ENCODE results near the gene ACP2.

Gene ACP2

GRCh38 chr11:47268448-47269001 lies 19.9 kb upstream of the ACP2 start:
- no peak for DNase-seq

DNA sequence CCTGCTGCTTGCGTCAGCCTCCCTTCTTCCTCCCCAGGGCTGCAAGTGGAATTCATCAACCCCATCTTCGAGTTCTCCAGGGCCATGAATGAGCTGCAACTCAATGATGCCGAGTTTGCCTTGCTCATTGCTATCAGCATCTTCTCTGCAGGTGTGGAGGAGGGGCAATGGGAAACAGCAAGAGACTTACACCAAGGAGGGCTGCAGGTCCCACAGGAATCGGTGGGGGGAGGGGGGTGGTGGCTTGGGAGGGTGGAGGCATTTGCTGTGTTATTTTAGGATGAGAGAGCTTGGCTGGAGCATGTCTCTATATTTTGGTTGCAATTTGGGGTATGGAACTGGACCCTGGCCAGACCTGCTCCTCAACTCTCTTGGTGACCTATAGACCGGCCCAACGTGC lies 19.3 kb upstream of the ACP2 start:
- DNase-seq: no peak

GRCh38 chr11:47264521-47264920 lies 15.9 kb upstream of the ACP2 start:
- DNase-seq: no peak

GRCh38 chr11:47264119-47264518 lies 15.5 kb upstream of the ACP2 start:
- no peak for DNase-seq

DNA sequence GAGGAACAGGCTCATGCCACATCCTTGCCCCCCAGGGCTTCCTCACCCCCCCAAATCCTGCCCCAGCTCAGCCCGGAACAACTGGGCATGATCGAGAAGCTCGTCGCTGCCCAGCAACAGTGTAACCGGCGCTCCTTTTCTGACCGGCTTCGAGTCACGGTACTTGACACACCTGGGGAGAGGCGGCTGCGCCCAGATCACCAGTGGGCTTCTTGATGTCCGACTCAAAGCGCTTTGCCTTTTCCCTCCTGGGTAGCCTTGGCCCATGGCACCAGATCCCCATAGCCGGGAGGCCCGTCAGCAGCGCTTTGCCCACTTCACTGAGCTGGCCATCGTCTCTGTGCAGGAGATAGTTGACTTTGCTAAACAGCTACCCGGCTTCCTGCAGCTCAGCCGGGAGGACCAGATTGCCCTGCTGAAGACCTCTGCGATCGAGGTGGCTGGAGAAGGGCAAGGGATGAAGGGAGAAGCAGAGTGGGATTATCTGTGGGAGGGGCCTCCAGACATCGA lies 12.7 kb upstream of the ACP2 start:
- DNase-seq: no peak

- no peak for DNase-seq
Measured at GRCh38 chr11:47260366-47260765, 11.8 kb upstream of the ACP2 start.

- no peak for DNase-seq
Measured at GRCh38 chr11:47259232-47259977, 10.8 kb upstream of the ACP2 start.

DNA sequence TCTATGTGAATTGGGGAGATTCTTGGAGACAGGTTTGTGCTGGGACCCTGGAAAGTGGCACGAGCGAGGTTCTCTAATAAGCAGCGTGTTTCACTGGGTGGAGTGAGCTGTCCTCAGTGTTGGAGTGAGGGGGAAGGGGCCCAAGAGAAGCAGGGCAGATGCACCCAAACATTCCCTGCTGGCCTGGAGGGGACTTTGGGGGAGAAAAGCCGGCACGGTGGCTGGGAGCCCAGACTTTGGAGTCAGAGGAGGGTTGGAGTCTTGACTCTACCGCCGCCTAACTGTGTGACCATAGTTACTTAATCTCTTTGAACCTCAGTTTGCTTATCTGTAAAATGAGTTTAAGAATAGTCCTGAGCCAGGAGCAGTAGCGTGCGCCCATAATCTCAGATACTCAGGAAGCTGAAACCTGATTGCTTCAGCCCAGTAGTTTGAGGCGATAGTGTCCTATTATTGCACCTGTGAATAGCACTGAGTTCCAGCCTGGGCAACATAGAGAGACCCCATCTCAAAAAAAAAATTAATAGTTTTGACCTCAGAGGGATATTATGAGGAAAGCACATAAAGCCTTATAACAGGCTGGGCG lies 9.8 kb upstream of the ACP2 start:
- no peak for DNase-seq

GRCh38 chr11:47257517-47258316 lies 9.1 kb upstream of the ACP2 start, which contains the start of gene NR1H3:
NR1H3 (plus strand) TSS chr11:47257996; CDS start chr11:47259217, 1,221 bp downstream.
- peak; percentile 87 for DNase-seq

- DNase-seq: no peak
Measured at GRCh38 chr11:47257177-47257516, 8.5 kb upstream of the ACP2 start.

GRCh38 chr11:47256374-47256773 lies 7.8 kb upstream of the ACP2 start:
- no peak for DNase-seq

GRCh38 chr11:47254386-47254785 lies 5.8 kb upstream of the ACP2 start:
- DNase-seq: no peak

DNA sequence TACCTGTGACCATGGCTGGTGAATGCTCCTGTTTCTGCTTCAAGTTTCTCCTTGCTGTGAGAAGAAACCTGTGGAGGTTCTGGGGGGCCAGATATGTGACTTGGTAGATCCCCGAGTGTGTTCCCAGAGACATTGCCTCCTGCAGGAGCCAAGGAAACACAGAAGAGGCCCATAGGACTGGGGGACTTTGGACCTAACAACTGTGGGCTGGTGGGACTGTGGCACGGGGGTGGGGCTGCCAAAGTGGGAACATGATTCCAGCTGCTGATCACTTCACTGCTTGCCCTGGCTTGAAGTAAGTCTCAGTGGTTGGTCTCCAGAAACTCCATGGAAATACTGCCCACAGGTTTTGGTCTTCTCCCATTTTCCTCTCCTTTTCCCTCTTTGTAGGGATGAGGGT lies 5.0 kb upstream of the ACP2 start:
- no peak for DNase-seq

- DNase-seq: no peak
Measured at GRCh38 chr11:47251751-47252150, 3.1 kb upstream of the ACP2 start.

DNA sequence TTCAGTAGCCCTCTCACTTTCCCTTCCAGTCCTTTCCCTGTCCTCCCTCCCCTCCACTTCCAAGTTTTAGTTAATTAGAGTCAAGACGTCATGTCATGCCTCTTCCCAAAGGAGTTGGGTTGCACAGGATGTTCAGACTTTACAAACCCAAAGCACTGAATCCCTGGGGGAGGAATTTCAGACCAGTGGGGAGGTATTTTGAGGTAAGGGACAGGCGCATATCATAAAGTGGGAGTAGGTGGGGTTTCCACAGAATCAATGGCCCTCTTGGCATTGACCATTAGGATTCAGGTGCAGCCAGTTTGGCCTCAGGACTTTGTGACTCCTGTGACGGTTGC lies 733 bp upstream of the ACP2 start:
- DNase-seq: no peak

- no peak for DNase-seq
Measured at GRCh38 chr11:47248304-47248663, 330 bp downstream of the ACP2 start.

DNA sequence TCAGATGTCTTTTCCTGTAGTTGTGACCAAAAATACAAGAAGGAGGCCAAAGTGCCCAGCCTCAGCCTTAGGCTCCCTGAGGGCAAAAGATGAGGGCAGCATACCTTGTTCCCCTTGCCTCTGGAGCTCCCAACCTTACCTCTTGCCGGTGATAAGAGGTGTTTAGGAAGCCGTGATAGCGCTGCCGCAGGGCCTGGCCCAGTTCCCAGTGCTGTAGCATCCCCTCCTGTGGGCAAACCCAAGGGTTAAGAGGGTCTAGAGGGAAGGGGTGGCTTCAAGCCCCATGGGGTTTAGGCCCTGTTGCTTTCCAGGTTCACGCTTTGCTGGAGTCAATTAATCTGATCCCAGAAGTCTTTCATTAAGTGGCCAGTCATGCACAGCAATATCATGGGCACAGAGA lies 1.1 kb downstream of the ACP2 start:
- no peak for DNase-seq

- no peak for DNase-seq
Measured at GRCh38 chr11:47245611-47246357, 2.8 kb downstream of the ACP2 start.

DNA sequence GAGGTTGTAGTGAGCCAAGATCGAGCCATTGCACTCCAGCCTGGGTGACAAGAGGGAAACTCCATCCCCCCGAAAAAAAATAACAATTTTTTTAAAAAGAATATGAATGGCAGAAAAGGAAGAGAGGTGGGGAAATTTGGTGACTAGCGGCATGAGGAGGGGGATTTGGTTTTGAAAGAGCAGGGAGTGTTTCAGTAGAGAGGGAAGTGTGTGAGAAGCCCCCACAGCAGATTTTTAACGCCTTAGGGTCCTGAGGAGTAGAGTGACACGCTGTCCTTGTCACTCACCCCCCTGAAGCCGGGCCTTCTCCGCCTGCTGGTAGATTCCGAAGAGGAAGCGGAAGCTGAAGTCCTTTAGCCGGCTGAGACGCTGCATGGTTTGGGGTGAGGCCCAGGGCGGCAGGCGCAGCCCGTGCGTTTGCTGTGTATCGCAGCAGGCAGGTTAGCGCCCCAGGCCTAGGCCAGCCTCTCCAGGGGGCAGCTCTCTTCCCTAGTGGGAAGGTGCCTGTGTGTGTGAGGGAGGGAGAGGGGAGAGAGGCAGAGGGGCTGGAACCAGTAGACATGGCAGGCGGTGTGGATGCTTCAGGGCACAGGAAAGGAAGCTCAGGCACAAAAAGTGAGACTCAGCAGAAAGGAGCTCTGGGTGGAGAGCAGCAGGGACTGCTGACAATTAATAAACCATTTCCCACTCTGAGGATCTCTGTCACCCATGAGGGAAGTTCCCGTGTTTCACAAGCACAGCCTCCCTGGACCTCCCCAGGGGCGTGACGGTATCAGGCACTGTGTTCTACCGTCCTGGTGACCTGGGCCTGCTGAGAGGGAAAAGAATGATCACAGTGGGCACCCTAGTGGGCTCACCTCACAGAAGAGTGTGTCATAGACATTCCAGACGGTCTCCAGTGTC lies 3.9 kb downstream of the ACP2 start:
- DNase-seq: no peak

- no peak for DNase-seq
Measured at GRCh38 chr11:47243454-47243853, 5.2 kb downstream of the ACP2 start.

DNA sequence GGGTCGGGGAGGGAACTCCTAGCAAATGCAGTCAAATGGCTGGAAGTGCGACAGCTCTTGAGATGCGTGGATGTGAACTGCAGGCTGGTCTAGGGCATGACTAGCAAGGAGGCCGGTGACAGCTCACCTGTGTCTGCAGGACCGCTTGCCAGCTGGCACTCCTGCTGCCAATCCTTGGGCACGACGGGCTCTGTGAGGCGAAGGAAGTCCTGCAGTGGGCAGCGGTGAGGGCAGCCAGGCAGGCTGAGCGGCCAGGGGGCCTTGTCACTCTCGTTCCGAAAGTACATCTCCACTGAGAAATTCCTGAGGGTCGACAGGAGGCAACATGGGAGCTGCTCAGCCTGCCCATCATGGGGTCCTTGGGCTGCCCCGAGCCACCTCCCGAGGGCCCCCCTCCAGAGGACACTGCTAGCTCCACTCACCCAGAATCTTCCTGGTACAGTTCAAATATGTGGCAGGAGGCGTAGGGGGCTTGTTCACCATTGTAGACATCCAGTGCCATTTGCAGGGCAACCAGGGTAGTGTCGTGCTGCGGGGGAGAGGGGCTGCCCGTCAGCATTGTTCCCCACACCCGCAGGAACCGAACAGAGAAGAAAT lies 5.9 kb downstream of the ACP2 start:
- DNase-seq: no peak

Measured in femur (tissue), 1 donor.